Hematopoietic multipotent progenitor cell treated with erythropoietin and hydrocortisone succinate and interleukin-3 and kit ligand, for 6 days (in vitro differentiated cells): ENCODE results near the gene NRL.
A peak's percentile ranks its signal among the peaks of the same experiment; 100 is the strongest.

ENCODE experiments used
- DNase-seq: peaks from one replicate; pipeline ENCODE4 v3.0.0-alpha.2; 2015

The NRL gene

DNA sequence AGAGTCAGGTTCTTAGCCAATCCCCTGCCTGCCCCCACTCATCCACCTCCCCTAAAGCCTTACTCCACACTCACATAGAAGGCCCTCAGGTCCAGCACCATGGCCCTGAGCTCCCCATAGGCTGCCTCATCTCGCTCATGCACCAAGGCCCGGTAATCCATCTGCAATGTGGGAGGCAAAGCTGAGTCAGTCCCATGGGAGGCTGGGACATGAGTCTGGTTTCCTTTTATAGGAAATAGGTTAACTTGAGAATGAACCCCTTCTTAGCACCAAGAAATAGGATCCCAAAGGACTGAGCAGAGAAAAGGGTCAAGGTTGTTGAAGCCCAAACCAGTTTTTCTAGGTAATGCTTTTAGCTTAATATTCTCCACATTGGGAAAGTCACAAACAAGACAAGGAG, 28.8 kb upstream of the NRL start:
- no peak for DNase-seq

DNA sequence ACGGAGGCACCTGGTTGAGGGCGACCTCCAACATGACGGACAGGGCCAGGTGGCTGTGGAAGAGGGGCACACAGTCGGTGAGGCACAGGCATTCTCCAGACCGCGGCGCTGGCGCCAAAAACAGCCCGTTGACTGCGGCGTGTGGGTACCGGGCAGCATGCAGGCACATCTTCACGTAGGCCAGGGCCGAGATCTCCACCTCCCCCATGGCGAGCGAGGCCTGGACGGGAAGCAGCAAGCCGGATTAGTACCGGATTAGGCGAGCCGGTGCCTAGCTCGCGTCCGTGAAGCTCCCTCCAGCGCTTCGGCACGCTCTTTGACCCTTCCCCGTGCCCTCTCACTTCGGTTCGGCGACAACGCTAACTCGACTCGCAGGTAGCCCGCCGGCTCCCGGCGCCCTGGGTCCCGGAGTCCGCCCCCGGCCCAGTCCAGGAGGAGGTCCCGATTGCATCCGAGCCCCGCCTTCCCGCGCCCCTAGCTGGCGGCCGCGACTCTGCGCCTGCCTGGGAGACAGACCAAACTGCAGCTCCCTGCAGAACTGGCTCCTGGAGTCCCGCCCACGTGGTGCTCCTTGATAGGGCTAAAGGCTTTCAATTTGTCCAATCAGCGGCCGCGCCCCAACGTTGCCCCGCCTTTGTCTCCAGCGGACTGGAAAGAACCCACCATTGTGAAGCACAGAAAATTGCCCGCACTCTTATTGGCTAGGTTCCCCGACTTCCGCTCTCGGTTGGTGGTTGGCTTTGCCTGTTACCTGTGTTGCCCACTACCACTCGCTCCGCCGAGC, 26.5 kb upstream of the NRL start, which contains the start of gene EMC9:
EMC9 (minus strand) TSS at position 495 of the 784 bp plus-strand sequence; CDS start at position 208, 287 bp downstream.
- peak; percentile 100 for DNase-seq

DNA sequence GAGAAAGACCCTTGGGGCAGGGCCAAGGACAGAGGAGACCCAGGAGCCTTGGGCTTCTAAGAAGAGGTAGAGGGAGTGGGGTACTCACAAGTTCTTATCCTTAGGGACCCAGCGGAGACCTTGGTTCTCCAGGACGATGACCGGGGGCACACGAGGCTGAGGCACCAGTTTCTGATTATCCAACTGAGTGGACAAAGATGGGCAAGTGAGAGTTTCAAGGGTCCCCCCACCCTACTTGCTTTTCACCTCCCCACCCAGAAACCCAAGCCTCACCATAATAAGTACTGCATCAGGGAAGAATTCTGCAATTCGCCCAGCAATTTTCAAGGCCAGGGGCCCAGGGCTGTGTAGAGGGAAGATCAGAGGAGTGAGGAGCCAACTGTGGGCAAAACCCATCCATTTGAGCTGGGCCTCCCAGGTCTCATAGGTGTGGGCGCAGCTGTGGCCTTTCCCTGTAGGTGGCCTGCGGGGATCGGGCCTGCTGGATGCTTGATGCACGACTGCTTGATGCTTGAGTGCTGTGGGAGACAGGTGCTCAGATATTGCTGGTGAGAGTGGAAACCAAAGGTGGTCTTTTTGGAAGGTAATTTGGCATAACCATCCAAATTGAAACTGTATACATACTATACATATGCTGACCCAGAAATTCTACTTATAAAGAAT, 24.7 kb upstream of the NRL start:
- peak; percentile 25 for DNase-seq

DNA sequence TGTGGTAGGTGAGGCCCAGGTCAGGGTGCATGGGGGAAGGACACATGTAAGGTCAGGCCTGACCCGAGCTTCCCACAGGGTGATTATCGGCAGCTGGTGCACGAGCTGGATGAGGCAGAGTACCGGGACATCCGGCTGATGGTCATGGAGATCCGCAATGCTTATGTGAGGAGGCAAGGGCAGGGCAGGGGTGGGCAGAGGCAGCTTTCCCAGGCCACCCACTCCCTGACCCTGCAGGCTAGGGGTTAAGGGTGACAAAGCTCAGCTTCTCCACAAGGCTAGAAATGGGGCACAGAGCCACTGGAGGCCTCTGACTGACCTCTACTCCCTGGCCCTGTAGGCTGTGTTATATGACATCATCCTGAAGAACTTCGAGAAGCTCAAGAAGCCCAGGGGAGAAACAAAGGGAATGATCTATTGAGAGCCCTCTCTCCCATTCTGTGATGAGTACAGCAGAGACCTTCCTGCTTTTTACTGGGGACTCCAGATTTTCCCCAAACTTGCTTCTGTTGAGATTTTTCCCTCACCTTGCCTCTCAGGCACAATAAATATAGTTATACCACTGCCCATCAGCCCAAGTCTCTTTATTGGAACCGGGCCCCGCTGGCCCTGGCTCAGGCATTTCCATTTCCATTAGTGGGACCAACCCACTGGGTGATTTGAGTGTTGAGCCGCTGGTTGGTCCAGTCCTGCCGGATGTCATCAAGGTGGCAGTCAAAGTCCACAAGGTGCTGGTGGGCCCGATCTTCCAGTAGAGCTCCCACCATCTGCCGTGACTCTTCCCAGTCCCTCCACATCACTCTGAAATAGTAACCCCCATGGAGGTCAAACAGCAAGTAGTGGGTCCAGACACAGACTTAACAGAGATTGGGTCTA, 23.9 kb upstream of the NRL start:
- no peak for DNase-seq

DNA sequence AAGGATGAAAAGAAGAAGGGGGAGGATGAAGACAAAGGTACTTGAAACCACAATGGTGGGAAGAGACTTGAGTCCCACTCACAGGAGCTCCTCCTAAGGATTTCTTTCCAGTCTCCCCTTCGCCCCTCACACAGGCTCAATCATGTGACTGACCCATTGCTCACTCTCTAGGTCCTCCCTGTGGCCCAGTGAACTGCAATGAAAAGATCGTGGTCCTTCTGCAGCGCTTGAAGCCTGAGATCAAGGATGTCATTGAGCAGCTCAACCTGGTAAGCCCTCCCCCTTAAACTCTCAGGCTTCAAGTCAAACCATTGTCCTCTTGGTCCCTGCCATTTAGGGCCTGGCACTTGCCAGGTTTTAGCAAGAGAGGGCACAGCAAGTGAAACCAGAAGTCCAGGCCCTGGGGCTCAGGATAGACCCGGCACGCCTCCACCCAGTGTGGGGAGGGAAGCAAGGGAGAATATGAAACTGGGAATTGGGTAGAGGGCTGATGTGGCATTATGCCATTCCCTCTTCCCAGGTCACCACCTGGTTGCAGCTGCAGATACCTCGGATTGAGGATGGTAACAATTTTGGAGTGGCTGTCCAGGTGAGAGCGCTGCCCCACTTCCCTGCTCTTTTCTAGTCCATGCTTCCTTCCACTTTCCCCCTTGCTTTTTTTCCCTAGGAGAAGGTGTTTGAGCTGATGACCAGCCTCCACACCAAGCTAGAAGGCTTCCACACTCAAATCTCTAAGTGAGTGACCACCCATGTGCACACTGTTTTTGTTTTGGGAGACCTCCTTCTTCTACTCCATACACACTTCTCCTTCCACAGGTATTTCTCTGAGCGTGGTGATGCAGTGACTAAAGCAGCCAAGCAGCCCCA, 23.0 kb upstream of the NRL start:
- no peak for DNase-seq

DNA sequence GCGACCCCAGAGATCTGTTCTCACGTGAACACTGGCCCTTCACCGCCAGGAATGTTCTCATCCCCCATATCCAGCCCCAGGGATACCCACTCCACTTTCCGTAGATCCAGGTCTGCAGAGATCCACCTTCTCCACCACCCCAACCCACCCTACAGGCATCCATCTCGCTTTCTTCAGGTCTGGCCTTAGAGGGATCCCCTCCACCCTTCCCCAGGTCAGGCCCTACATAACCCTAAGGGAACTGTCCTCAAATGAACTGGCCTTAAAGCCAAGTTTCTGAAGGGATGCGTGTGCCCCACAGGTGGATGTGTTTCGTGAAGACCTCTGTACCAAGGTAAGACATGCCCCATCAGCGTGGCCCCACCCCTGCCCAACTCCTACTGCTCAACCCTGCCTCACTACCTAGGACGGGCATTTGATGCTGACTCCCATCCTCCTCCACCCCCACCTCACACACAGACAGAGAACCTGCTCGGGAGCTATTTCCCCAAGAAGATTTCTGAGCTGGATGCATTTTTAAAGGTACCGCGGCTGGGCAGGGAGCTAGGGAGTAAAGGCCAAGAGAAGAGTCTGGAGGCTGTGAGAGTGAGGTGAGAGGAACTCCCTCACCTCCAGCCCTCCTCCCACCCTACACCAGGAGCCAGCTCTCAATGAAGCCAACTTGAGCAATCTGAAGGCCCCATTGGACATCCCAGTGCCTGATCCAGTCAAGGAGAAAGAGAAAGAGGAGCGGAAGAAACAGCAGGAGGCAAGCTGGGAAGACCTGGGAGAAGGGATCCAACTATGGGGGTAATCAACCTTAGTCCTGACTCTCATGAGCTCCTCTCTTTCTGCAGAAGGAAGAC, 22.2 kb upstream of the NRL start:
- no peak for DNase-seq

DNA sequence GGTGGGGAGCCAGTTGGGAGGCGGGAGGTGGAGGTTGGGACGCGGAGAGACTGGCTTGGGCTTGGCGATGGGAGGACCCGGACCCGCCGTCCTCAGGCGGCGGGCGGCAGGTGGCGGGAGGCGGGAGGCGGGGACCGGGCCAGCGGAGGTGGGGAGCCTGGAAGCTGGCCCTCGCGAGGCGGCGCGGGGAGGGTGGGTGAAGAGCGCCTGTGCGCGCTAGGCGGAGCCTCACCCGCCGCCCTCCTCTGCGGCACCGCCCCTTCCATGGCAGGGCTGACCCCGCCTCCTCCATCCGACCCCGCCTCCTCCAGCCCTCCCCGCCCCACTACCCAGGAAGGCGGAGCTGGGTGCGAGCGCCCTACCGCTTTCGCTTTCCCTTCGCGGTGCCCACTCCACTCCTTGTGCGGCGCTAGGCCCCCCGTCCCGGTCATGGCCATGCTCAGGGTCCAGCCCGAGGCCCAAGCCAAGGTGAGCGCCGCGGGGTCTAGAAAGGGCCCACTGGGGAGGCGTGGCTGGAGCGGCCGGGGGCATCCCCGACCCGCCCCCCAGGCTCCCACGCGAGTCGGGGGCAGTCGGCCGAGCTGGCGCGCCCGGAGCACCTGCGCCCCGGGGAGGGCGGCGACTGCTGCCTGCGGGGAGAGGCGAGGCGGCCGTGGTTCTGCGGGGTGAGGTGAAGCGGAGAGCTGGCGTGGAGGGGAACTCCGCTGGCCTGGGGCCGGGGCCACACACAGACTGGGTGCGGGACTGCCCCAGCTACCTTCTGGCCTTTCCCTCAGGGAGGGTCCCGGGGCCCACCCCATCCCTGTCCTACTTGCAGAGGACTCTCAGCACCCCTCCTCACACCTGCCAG, 21.3 kb upstream of the NRL start, which contains the start of gene PSME1:
PSME1 (plus strand) TSS at position 361 of the 850 bp plus-strand sequence; CDS start at position 430, 69 bp downstream.
- peak; percentile 96 for DNase-seq

DNA sequence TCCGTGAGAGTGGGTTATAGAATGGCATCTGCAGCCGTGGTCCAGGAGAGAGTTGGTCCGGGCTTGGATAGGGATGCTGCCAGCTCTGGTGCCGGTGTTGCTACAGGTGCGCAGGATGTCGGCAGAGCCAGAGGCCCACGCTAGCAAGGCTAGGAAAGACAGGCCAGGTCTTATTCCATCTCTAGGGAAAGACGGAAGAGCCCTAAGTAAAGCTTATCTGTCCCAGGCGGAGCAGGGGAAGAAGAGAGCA, 20.8 kb upstream of the NRL start:
- no peak for DNase-seq

DNA sequence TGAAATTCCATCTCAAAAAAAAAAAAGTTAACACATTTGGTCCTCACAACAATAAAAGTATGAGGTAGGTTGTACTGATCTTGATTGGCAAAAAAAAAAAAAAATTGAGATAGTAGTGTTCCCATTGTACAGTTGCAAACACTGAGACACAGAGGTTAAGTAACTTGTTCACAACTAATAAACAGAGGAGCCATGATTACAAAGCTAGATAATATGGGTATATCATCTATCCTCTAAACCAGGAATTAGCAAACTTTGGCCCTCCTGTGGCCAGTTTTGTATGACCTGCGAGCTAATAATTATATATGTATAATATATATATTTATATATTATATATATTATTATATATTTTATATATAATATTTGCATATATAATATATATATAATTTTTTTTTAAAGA, 19.0 kb upstream of the NRL start:
- peak; percentile 64 for DNase-seq

DNA sequence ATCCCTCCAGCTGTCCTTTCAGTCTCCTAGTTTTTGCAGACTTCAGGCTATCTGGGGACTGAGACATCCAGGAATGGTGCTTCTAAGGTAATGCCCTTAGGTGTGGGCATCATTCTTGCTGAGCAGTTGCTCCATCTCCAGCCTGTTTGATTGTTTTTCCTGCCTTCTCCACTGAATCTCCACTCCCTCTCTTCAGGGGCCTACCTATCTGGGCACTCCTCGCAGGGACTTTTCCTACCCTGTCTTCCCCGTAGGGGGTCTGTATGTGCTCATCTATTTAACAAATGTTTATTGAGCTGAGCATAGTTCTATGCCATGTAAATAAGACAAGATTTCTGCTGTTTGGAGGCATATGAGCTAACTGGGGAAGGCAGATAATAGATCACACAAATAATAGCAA, 18.2 kb upstream of the NRL start:
- no peak for DNase-seq

DNA sequence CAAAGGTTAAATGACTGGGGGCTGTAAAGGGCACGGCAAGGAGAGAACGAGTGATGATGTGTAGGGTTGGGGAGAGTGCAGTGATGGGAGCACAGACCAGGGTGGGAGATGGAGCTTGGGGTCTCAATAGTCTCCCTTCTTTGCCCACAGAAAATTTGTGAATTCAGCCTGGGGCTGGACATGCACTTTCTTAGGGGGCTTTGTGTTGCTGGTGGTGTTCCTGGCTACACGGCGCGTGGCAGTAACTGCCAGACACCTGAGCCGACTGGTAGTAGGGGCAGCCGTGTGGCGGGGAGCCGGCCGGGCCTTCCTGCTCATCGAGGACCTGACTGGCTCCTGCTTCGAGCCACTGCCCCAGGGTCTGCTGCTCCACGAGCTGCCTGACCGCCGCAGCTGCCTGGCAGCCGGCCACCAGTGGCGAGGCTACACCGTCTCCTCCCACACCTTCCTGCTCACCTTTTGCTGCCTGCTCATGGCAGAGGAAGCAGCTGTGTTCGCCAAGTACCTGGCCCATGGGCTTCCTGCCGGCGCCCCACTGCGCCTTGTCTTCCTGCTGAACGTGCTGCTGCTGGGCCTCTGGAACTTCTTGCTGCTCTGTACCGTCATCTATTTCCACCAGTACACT, 17.4 kb upstream of the NRL start:
- no peak for DNase-seq

DNA sequence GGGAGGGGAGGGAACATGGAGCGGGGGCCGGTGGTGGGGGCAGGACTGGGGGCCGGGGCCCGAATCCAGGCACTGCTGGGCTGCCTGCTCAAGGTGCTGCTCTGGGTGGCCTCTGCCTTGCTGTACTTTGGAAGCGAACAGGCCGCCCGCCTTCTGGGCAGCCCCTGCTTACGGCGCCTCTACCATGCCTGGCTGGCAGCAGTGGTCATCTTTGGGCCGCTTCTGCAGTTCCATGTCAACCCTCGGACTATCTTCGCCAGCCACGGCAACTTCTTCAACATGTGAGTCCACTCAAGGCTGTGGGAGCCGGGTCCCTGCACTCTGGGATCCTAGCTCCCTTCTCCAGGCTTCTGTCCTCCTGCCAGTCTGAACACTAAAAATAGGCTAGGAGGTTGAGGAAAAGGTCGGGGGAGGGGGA, 16.8 kb upstream of the NRL start:
- no peak for DNase-seq

DNA sequence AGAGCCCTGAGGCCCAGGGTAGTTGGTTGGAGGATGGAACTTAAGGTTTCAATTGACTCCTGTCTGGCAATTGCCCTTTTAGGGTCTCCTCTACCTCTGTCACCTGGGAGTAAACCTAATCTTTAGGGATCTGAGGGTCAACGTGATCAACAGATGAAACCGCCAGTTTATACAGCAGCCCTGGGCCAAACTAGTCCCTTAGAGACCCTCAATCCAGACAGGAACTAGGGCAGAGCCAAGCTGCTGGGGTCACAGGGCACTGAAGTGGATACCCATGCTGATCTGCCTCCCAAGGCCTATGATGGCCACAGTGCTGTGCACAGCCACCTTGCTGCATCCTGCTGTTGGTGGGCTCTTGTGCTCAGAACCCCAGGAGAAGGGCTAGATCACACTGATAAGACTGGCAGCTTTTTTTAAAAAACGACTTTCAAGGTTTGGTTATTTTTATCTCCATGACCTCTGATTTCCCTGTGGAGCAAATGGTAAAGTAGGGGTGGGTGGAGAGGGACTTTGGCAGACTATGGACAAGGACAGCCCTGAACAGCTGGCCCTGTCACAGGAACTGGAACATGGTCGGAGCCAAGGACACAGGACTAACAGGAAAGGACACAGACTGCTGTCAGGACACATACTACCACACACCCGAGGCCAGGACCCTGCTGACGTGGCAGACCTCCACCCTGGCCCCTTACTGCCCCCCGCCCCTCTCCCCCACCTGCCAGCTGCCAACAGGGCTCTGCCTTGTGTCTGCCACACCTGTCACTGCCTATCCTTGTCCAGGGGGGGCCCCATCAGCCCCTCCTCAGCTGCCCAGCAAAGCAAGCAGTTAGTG, 16.2 kb upstream of the NRL start:
- DNase-seq, result no peak

DNA sequence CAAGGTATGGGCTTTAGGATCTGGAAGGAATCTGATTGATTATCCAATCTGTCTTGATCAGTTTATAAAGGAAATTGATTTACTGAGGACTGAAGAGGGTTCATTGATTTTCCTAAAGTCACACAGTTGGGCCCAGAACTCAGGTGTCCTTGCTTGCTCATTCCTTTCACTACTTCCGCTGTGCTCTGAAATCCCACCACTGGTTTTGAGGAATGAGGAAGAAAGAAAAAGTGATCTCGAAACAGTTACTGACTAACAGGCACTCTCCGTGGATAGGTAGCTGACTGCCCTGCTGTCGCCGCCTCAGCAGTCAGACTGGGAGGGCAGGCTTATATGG, 15.6 kb upstream of the NRL start, which contains the start of gene FITM1:
FITM1 (plus strand) TSS at position 280 of the 337 bp plus-strand sequence. CDS start 905 bp downstream, outside the sequence.
- DNase-seq, result no peak

DNA sequence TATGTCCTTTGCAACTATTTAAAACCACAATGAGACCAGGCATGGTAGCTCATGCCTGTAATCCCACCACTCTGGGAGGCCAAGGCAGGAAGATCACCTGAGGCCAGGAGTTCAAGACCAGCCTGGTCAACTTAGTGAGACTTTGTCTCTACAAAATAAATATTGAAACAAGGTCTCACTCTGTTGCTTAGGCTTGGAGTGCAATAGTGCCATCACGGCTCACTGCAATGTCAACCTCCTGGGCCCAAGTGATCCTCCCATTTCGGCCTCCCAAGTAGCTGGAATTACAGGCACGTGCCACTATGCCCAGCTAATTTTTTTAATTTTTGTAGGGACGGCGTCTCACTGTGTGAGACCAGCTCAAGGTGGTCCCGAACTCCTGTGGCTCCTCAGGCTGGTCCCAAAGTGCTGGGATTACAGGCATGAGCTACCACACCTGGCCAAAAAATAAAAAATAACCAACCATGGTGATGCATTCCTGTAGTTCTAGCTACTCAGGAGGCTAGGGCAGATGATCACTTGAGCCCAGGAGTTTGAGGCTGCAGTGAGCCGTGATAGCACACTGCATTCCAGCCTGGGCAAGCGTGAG, 14.8 kb upstream of the NRL start:
- DNase-seq, result no peak

DNA sequence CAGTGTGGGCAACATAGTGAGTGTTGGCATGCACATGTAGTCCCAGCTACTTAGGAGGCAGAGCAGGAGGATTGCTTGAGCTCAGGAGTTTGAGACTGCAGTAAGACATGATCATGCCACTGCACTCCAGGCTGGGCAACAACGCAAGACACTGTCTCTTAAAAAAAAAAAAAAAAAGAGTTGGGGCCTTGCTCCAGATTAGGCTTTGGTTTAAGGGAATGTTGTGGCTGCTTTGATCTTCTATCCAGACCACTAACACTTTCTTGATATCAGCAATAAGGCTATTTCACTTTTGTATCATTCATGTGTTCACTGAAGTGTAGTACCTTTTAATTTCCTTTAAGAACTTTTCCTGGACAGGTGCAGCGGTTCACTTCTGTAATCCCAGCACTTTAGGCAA, 12.9 kb upstream of the NRL start:
- no peak for DNase-seq

DNA sequence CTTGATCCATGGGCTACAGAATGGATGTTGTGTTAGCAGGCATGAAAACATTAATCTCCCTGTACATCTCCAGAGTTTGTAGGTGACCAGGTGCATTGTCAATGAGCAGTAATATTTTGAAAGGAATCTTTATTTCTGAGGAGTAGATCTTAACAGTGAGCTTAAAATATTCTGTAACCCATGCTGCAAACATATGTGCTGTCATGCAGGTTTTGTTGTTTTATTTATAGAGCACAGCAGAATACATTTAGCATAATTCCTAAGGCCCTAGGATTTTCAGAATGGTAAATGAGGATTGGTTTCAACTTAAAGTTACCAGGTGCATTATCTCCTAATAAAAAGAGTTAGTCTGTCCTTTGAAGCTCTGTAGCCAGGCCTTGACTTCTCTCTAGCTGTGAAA, 12.2 kb upstream of the NRL start:
- no peak for DNase-seq
